Hepatocyte (in vitro differentiated cells): ENCODE data around the gene ATP9B. TPM values are rescaled to one million over a fixed set of nuclear protein-coding genes. Genes with fewer than 3 reads are reported as not detected.

Source experiments
- DNase-seq: peaks from one replicate; pipeline ENCODE4 v3.0.0-alpha.2; 2016; ENCODE audit warnings: low spot score
- H2AFZ ChIP-seq: fragments of 200-600 bp; sonication (generic); 2 replicates; pipeline ENCODE4 v1.6.0; 2016; ENCODE audit warnings: antibody characterized with exemption, mild to moderate bottlenecking
- H3K27ac ChIP-seq: fragments of 200-600 bp; sonication (generic); 2 replicates; pipeline ENCODE4 v1.5.1; 2016; ENCODE audit warnings: mild to moderate bottlenecking
- H3K27me3 ChIP-seq: fragments of 200-600 bp; sonication (generic); 2 replicates; pipeline ENCODE4 v1.6.1; 2016
- H3K36me3 ChIP-seq: fragments of 200-600 bp; sonication (generic); replicated peaks from 2 replicates; pipeline ENCODE4 v1.5.1; 2016; ENCODE audit warnings: low read depth; ENCODE audit not compliant: insufficient read depth
- H3K4me1 ChIP-seq: fragments of 200-600 bp; sonication (generic); 2 replicates; pipeline ENCODE4 v1.5.1; 2016; ENCODE audit warnings: mild to moderate bottlenecking, moderate library complexity; ENCODE audit not compliant: insufficient read depth
- H3K4me2 ChIP-seq: fragments of 200-600 bp; sonication (generic); 2 replicates; pipeline ENCODE4 v1.6.0; 2016
- H3K4me3 ChIP-seq: fragments of 200-600 bp; sonication (generic); 2 replicates; pipeline ENCODE4 v1.5.1; 2016; ENCODE audit warnings: mild to moderate bottlenecking
- H3K79me2 ChIP-seq: fragments of 200-600 bp; sonication (generic); 2 replicates; pipeline ENCODE4 v1.6.0; 2017; ENCODE audit warnings: mild to moderate bottlenecking
- H3K9me2 ChIP-seq: fragments of 200-600 bp; sonication (generic); replicated peaks from 2 replicates; pipeline ENCODE4 v1.6.0; 2017; ENCODE audit warnings: mild to moderate bottlenecking; ENCODE audit not compliant: insufficient read depth
- H3K9me3 ChIP-seq: fragments of 200-600 bp; sonication (generic); 2 replicates; pipeline ENCODE4 v1.5.1; 2016; ENCODE audit warnings: low read depth, mild to moderate bottlenecking
- H4K20me1 ChIP-seq: fragments of 200-600 bp; sonication (generic); 2 replicates; pipeline ENCODE4 v1.6.0; 2016; ENCODE audit warnings: mild to moderate bottlenecking; ENCODE audit not compliant: insufficient read depth, poor library complexity, severe bottlenecking
- CTCF ChIP-seq: fragments of 200-600 bp; sonication (generic); IDR thresholded peaks from 2 replicates; pipeline ENCODE4 v1.5.1; 2016; ENCODE audit warnings: antibody characterized with exemption, mild to moderate bottlenecking; ENCODE audit not compliant: poor library complexity
- EZH2 ChIP-seq: fragments of 200-600 bp; sonication (generic); IDR thresholded peaks from 2 replicates; pipeline ENCODE4 v1.6.1; 2016; ENCODE audit warnings: antibody characterized with exemption, mild to moderate bottlenecking, borderline replicate concordance
- EZH2phosphoT487 ChIP-seq: fragments of 200-600 bp; sonication (generic); IDR thresholded peaks from one replicate; pipeline ENCODE4 v1.6.1; 2018; ENCODE audit warnings: antibody characterized with exemption, mild to moderate bottlenecking, low read depth, moderate library complexity; ENCODE audit not compliant: unreplicated experiment, severe bottlenecking
- whole genome bisulfite sequencing: methylation state at CpG from one replicate; pipeline ENCODE4 v1.1.6; 2016; ENCODE audit warnings: low lambda C conversion rate; ENCODE audit errors: missing lambda C conversion rate; 5-methylcytosine and 5-hydroxymethylcytosine counted together
- polyA plus RNA-seq: library from polyadenylated mRNA; unstranded; fragments of >200 nt; fragmentation: Nextera tagmentation; extraction: Ambion mirVana; gene quantifications from 2 replicates; pipeline ENCODE4 v1.2.1, GENCODE V29; 2016
- total RNA-seq: library from RNA; depleted of rRNA; stranded (reverse); fragments of >200 nt; gene quantifications from 2 replicates; pipeline ENCODE4 v1.2.3, GENCODE V29; 2014

The ATP9B gene
- total and polyA plus RNA-seq, 2 experiments from 2014 or later = 14.6 to 23.8 TPM

DNA sequence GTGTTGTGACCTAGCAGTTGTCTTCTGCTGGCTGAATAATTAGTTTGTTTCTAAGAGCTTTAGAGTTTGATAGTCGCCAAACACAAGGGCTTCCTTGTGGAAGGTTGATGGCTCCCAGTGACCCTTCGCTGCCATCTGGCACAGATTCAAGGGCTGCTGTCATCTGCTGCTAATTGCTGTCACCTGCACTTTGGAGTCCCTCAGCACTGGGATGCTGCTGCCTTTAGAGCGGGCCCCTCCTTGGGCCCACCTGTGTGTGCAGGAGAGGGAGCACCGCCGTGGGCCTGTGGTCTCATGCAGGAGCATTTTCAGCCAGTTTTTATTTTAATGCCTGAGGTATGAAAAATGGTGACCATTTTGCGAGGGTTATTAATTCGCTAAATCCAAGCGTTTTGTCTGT lies 172.6 kb downstream of the ATP9B start:
- H3K27ac ChIP-seq = no peak overlapping the region
- H3K9me3 ChIP-seq = no peaks in the 10 kb centered on the region
- no peak for DNase-seq
- no peak overlapping the region for H3K4me2 ChIP-seq
- no peak overlapping the region for H2AFZ ChIP-seq
- H3K4me1 ChIP-seq = no peaks in the 10 kb centered on the region
- H4K20me1 ChIP-seq = no peaks in the 10 kb centered on the region
- H3K79me2 ChIP-seq = no peaks in the 10 kb centered on the region
- H3K9me2 ChIP-seq = no peaks in the 10 kb centered on the region
- no peaks in the 10 kb centered on the region for H3K36me3 ChIP-seq
- no peak overlapping the region for H3K4me3 ChIP-seq
- no peaks in the 10 kb centered on the region for H3K27me3 ChIP-seq
- whole genome bisulfite sequencing = 84% methylated on average over 8 of the region's 8 CpGs
- TF ChIP-seq EZH2 (no peak), CTCF (no peak), EZH2phosphoT487 (no peak)

- no peak overlapping the region for H3K27ac ChIP-seq
- TF ChIP-seq EZH2 = no peak
- no peak for TF ChIP-seq EZH2phosphoT487
- no peak for TF ChIP-seq CTCF
- no peak for DNase-seq
- WGBS = 63% methylated on average over 5 of the region's 5 CpGs
- H3K4me1 ChIP-seq = no peaks in the 10 kb centered on the region
- H3K27me3 ChIP-seq = no peaks in the 10 kb centered on the region
- no peaks in the 10 kb centered on the region for H3K36me3 ChIP-seq
- no peak overlapping the region for H2AFZ ChIP-seq
- no peaks in the 10 kb centered on the region for H3K79me2 ChIP-seq
- no peaks in the 10 kb centered on the region for H3K9me3 ChIP-seq
- H3K4me2 ChIP-seq = no peak overlapping the region
- H3K9me2 ChIP-seq = no peaks in the 10 kb centered on the region
- no peaks in the 10 kb centered on the region for H4K20me1 ChIP-seq
- no peak overlapping the region for H3K4me3 ChIP-seq
Observed at GRCh38 chr18:79242246-79242645, 173.1 kb downstream of the ATP9B start.

GRCh38 chr18:79245517-79246001 lies 176.4 kb downstream of the ATP9B start:
- no peak overlapping the region for H2AFZ ChIP-seq
- 96% methylated on average over 18 of the region's 23 CpGs for WGBS

More at GRCh38 chr18:79245517-79246001, 176.4 kb downstream of the ATP9B start:
- H3K27me3 ChIP-seq = no peaks in the 10 kb centered on the region
- H3K4me3 ChIP-seq = no peak overlapping the region
- H3K79me2 ChIP-seq = no peaks in the 10 kb centered on the region
- H4K20me1 ChIP-seq = no peaks in the 10 kb centered on the region
- no peak overlapping the region for H3K4me2 ChIP-seq
- H3K4me1 ChIP-seq = no peaks in the 10 kb centered on the region
- no peaks in the 10 kb centered on the region for H3K36me3 ChIP-seq
- no peaks in the 10 kb centered on the region for H3K9me2 ChIP-seq
- DNase-seq = no peak
- no peak overlapping the region for H3K27ac ChIP-seq
- H3K9me3 ChIP-seq = no peaks in the 10 kb centered on the region
- TF ChIP-seq EZH2 (no peak), CTCF (no peak), EZH2phosphoT487 (no peak)
